Gastroesophageal sphincter (tissue), 3 donors: Measurements from ENCODE around the gene UBE2J1.

Source experiments
- CTCF ChIP-seq, 4 experiments: fragments of 200-600 bp in 2 of 4; fragments of 450-650 bp in 2 of 4; sonication (generic) in 1 of 4; IDR thresholded peaks; one replicate each; pipeline ENCODE4 v1.5.1; 2017 to 2019; ENCODE audit warnings: antibody characterized with exemption in 4 of 4, mild to moderate bottlenecking in 2 of 4, moderate library complexity in 2 of 4
- POLR2A ChIP-seq, 2 donors: fragments of 450-650 bp; IDR thresholded peaks; one replicate each; pipeline ENCODE4 v1.6.1; 2017; ENCODE audit warnings: antibody characterized with exemption in 2 of 2, mild to moderate bottlenecking in 2 of 2, moderate library complexity in 1 of 2
- POLR2AphosphoS5 ChIP-seq: sonication (generic); formaldehyde crosslinking; IDR thresholded peaks from one replicate; pipeline ENCODE4 v1.6.1; 2017; ENCODE audit warnings: antibody characterized with exemption

- TF ChIP-seq CTCF (IDR thresholded peaks at IDR 0.05): no peak
- no peak for TF ChIP-seq POLR2A (IDR thresholded peaks at IDR 0.05)
- no peak for TF ChIP-seq POLR2AphosphoS5
These were observed 50.2 kb downstream of the UBE2J1 start for GRCh38 chr6:89302195-89302770.
